T-helper 2 cell treated with Interferon-gamma antibody and Interleukin-4, amounts not matched to agents 100 ng/mL and 5 ng/mL, for 36 hours (primary cell): ENCODE results near the gene MAPK1. TPM values are rescaled to one million over a fixed set of nuclear protein-coding genes. Genes with fewer than 3 reads are reported as not detected.

Experiments
- intact Hi-C: fragments of 100-400 bp; cut with micrococcal nuclease; formaldehyde crosslinking; loops from one replicate; pipeline ENCODE4 v1.15.1; 2023
- total RNA-seq: library from RNA; stranded (reverse); gene quantifications from 2 replicates; pipeline ENCODE4 v1.2.3, GENCODE V29; 2022

Gene MAPK1
- total RNA-seq, 1 donor from 2014 or later = 123 TPM

- intact Hi-C loops = loop anchor here (5.0 kb wide), 1 partner anchor 228 kb away; no protein-coding TSS in a partner anchor
These were observed 157.8 kb downstream of the MAPK1 start for GRCh38 chr22:21709688-21710087.

- intact Hi-C loops = no loop called here
These were observed 158.5 kb downstream of the MAPK1 start for GRCh38 chr22:21708960-21709359.

GRCh38 chr22:21707677-21708076 lies 159.8 kb downstream of the MAPK1 start:
- intact Hi-C loops = no loop called here

Other genes starting within 250 kb of the MAPK1 start
- gene YDJC, start 237.6 kb downstream of the MAPK1 start, total RNA-seq = 41.1 and 41.7 TPM in 2 replicates
- gene CCDC116, start 234.9 kb downstream of the MAPK1 start, total RNA-seq = 0.23 and 0.66 TPM in 2 replicates
- 109 and 114 TPM in 2 replicates for gene SDF2L1, start 225.3 kb downstream of the MAPK1 start, total RNA-seq
- 69.6 and 71.3 TPM in 2 replicates for gene PPIL2, start 201.6 kb downstream of the MAPK1 start, total RNA-seq
- 3.8 and 4.3 TPM in 2 replicates for gene YPEL1, start 131.9 kb downstream of the MAPK1 start, total RNA-seq
- gene PPM1F, start 85.2 kb upstream of the MAPK1 start, total RNA-seq = 15.3 and 16.8 TPM in 2 replicates
- gene TOP3B, start 115.1 kb upstream of the MAPK1 start, total RNA-seq = 47.0 and 47.7 TPM in 2 replicates